ENCODE data around the gene IFNGR2. TPM values are rescaled to one million over a fixed set of nuclear protein-coding genes. Genes with fewer than 3 reads are reported as not detected.

Gene IFNGR2
- total RNA-seq, 1 experiment from 2014 or later = 44.1 TPM

GRCh38 chr21:33396951-33397350, 6.3 kb upstream of the IFNGR2 start:
- Histone ChIP-seq H3K9ac (ENCODE audit: extremely low read depth, insufficient read length, low read length) (no peak overlapping the region), H2AK5ac (ENCODE audit: insufficient read length, low read length) (no peak overlapping the region), H3K4me2 (ENCODE audit: insufficient read depth, insufficient read length, low read length) (no peak overlapping the region), H3K56ac (ENCODE audit: insufficient read length, low read depth, low read length) (no peak overlapping the region), H2BK15ac (ENCODE audit: low read depth, low read length) (no peak overlapping the region), H3K9me3 (ENCODE audit: control insufficient read depth, low read depth, low read length) (no peaks in the 10 kb centered on the region), H4K5ac (ENCODE audit: insufficient read length, low read depth, low read length) (no peak overlapping the region), H2BK20ac (ENCODE audit: low read depth, low read length, poor library complexity, severe bottlenecking) (no peak overlapping the region), H3K79me2 (ENCODE audit: insufficient read depth, low read length) (no peaks in the 10 kb centered on the region), H4K20me1 (ENCODE audit: control insufficient read depth, insufficient read depth, insufficient read length) (no peaks in the 10 kb centered on the region), H2BK5ac (ENCODE audit: insufficient read length, low read length) (no peak overlapping the region), H3K14ac (ENCODE audit: insufficient read depth, low read length) (no peak overlapping the region), H4K91ac (ENCODE audit: insufficient read length, low read depth, low read length) (no peak overlapping the region), H2AFZ (ENCODE audit: low read length) (no peak overlapping the region), H3K23ac (ENCODE audit: insufficient read length, low read depth, low read length) (no peak overlapping the region), H4K8ac (replicated peaks; ENCODE audit: insufficient read length, low read depth, low read length) (no peak overlapping the region), H2BK120ac (ENCODE audit: low read depth, low read length, poor library complexity, severe bottlenecking) (no peak overlapping the region), H3T11ph (ENCODE audit: low read length) (no peak overlapping the region), H3K27ac (ENCODE audit: insufficient read length, low read depth, low read length) (no peak overlapping the region), H3K27me3 (ENCODE audit: insufficient read depth, low read length) (no peaks in the 10 kb centered on the region), H3K18ac (ENCODE audit: insufficient read length, low read depth, low read length) (no peak overlapping the region), H3K4me1 (ENCODE audit: insufficient read depth, low read length) (no peaks in the 10 kb centered on the region), H3K4ac (ENCODE audit: low read depth, low read length) (no peak overlapping the region), H3K23me2 (ENCODE audit: insufficient read length, low read depth, low read length, poor library complexity, severe bottlenecking) (peaks cover 3% of the 10 kb centered on the region), H3K79me1 (ENCODE audit: insufficient read depth, low read depth, low read length, poor library complexity, severe bottlenecking) (no peaks in the 10 kb centered on the region), H2BK12ac (ENCODE audit: insufficient read length, low read depth, low read length) (no peak overlapping the region)
- H3K4me3 Mint-ChIP-seq = no peak overlapping the region
- peaks cover 6% of the 10 kb centered on the region for H3K27me3 Mint-ChIP-seq (ENCODE audit: low read depth)
- peaks cover 4 to 10% of the 10 kb centered on the region in 2 experiments for H3K4me1 Mint-ChIP-seq
- no peaks in the 10 kb centered on the region; a peak in 1 of 7 replicates for H3K36me3 Mint-ChIP-seq (ENCODE audit: insufficient read depth in 1 of 3, low read depth in 3 of 3)
- no CpG with 5 or more reads among the region's 5 CpGs for WGBS (ENCODE audit: extremely low coverage, insufficient read length, low lambda C conversion rate)
- no peak for TF ChIP-seq CTCF (conservative IDR thresholded peaks at IDR 0.05)
- H3K9me3 Mint-ChIP-seq = no peaks in the 10 kb centered on the region; a peak in 2 of 5 replicates
- H3K27ac Mint-ChIP-seq = no peak overlapping the region
- DNase-seq = no peak
